Uterus (tissue), 4 donors: ENCODE results near the gene GRAMD2B. TPM values are rescaled to one million over a fixed set of nuclear protein-coding genes. Genes with fewer than 3 reads are reported as not detected.

Source experiments
- DNase-seq, 2 donors: peaks; one replicate each; pipeline ENCODE4 v3.0.0-alpha.2; 2019 to 2020
- H3K27ac ChIP-seq, 2 donors: fragments of 200-600 bp; sonication (generic); 1 replicate in 1 of 2; 2 replicates in 1 of 2; pipeline ENCODE4 v1.5.1; 2016 to 2018
- H3K27me3 ChIP-seq, 2 donors: fragments of 200-600 bp; sonication (generic); one replicate each; pipeline ENCODE4 v1.5.1; 2018 to 2019; ENCODE audit warnings: control low read depth in 1 of 2
- H3K36me3 ChIP-seq, 2 donors: fragments of 200-600 bp; sonication (generic); one replicate each; pipeline ENCODE4 v1.5.1; 2019; ENCODE audit warnings: control low read depth in 1 of 2
- H3K4me1 ChIP-seq, 2 donors: fragments of 200-600 bp; sonication (generic); one replicate each; pipeline ENCODE4 v1.5.1; 2018 to 2019; ENCODE audit warnings: control low read depth in 1 of 2
- H3K4me3 ChIP-seq, 2 donors: fragments of 200-600 bp; sonication (generic); 1 replicate in 1 of 2; 2 replicates in 1 of 2; pipeline ENCODE4 v1.5.1; 2018 to 2019; ENCODE audit warnings: mild to moderate bottlenecking in 1 of 2
- H3K9me3 ChIP-seq, 2 donors: fragments of 200-600 bp; sonication (generic); one replicate each; pipeline ENCODE4 v1.5.1; 2019; ENCODE audit warnings: control low read depth in 1 of 2
- CTCF ChIP-seq, 4 experiments: fragments of 200-600 bp in 2 of 4; fragments of 450-650 bp in 2 of 4; sonication (generic) in 2 of 4; IDR thresholded peaks; one replicate each; pipeline ENCODE4 v1.5.1; 2016 to 2019; ENCODE audit warnings: antibody characterized with exemption in 4 of 4, mild to moderate bottlenecking in 2 of 4, moderate library complexity in 1 of 4
- POLR2A ChIP-seq, 2 donors: fragments of 450-650 bp; IDR thresholded peaks; one replicate each; pipeline ENCODE4 v1.6.1; 2016; ENCODE audit warnings: antibody characterized with exemption in 2 of 2, mild to moderate bottlenecking in 1 of 2, moderate library complexity in 1 of 2
- intact Hi-C: fragments of 100-400 bp; cut with DNase I; formaldehyde crosslinking; loops from one replicate; pipeline ENCODE4 v1.15.1; 2023; ENCODE audit warnings: low total_unique reads
- total RNA-seq, 4 donors: library from RNA; depleted of rRNA in 3 of 4; stranded (reverse); fragments of >200 nt in 3 of 4; gene quantifications; one replicate each; pipeline versions ENCODE4 v1.1.0 to v1.2.4, GENCODE V29; 2014 to 2023
- donor health status: DM: yes; HTN: yes; CAD: no.

Gene GRAMD2B
- total RNA-seq, 4 donors from 2014 or later: 34.0 to 91.5 (median 58.8) TPM

GRCh38 chr5:126449751-126450271, 26.6 kb downstream of the GRAMD2B start:
- Histone ChIP-seq H3K4me1 (peaks cover 5 to 16% of the 10 kb centered on the region in 2 donors), H3K4me3 (peak overlapping the region in 1 of 2 donors; percentile 3)
- intact Hi-C loops: no loop called here

GRCh38 chr5:126450346-126450745, 27.1 kb downstream of the GRAMD2B start:
- intact Hi-C loops: no loop called here
- Histone ChIP-seq H3K9me3 (no peaks in the 10 kb centered on the region), H3K4me1 (peaks cover 5 to 16% of the 10 kb centered on the region in 2 donors), H3K27me3 (no peaks in the 10 kb centered on the region), H3K36me3 (no peaks in the 10 kb centered on the region), H3K4me3 (peak overlapping the region in 1 of 2 donors; percentile 3), H3K27ac (peak overlapping the region; percentile 74 to 82)
- DNase-seq: no peak
- no peak for TF ChIP-seq POLR2A (IDR thresholded peaks at IDR 0.05)
- no peak for TF ChIP-seq CTCF (IDR thresholded peaks at IDR 0.05)

More at GRCh38 chr5:126449751-126450271, 26.6 kb downstream of the GRAMD2B start:
- no peaks in the 10 kb centered on the region for H3K36me3 ChIP-seq
- DNase-seq: peak in 1 of 2 donors; percentile 46
- H3K27me3 ChIP-seq: no peaks in the 10 kb centered on the region
- no peak for TF ChIP-seq CTCF (IDR thresholded peaks at IDR 0.05)
- TF ChIP-seq POLR2A (IDR thresholded peaks at IDR 0.05): peak in 1 of 2 donors; percentile 56
- H3K27ac ChIP-seq: peak overlapping the region; percentile 74 to 82
- H3K9me3 ChIP-seq: no peaks in the 10 kb centered on the region

DNA sequence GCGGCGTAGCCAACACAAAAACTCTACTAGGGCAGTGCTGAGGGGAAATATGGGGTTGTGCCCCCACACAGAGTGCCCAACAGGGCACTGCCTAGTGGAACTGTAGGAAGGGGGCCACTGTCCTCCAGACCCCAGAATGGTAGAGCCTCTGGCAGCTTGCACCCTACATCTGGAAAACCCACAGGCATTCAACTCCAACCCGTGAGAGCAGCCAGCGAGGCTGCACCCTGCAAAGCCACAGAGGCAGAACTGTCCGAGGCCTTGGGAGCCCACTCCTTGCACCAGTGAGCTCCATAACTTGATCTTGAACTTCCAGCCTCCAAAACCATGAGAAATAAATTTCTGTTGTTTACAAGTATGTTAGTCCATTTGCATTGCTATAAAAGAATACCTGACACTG, 27.7 kb downstream of the GRAMD2B start:
- TF ChIP-seq POLR2A (IDR thresholded peaks at IDR 0.05) (no peak), CTCF (IDR thresholded peaks at IDR 0.05) (no peak)
- H3K4me3 ChIP-seq: no peak overlapping the region
- peaks cover 5 to 16% of the 10 kb centered on the region in 2 donors for H3K4me1 ChIP-seq
- intact Hi-C loops: no loop called here
- H3K27me3 ChIP-seq: no peaks in the 10 kb centered on the region
- H3K9me3 ChIP-seq: no peaks in the 10 kb centered on the region
- no peaks in the 10 kb centered on the region for H3K36me3 ChIP-seq
- no peak for DNase-seq
- H3K27ac ChIP-seq: peak overlapping the region; percentile 28 to 82

- Histone ChIP-seq H3K4me3 (no peak overlapping the region), H3K27ac (peak overlapping the region; percentile 35 to 36), H3K27me3 (no peaks in the 10 kb centered on the region), H3K36me3 (no peaks in the 10 kb centered on the region), H3K4me1 (peaks cover 5 to 16% of the 10 kb centered on the region in 2 donors), H3K9me3 (no peaks in the 10 kb centered on the region)
- intact Hi-C loops: no loop called here
- TF ChIP-seq CTCF (IDR thresholded peaks at IDR 0.05) (no peak), POLR2A (IDR thresholded peaks at IDR 0.05) (no peak)
- DNase-seq: no peak
These were observed 29.3 kb downstream of the GRAMD2B start for GRCh38 chr5:126452477-126452876.

DNA sequence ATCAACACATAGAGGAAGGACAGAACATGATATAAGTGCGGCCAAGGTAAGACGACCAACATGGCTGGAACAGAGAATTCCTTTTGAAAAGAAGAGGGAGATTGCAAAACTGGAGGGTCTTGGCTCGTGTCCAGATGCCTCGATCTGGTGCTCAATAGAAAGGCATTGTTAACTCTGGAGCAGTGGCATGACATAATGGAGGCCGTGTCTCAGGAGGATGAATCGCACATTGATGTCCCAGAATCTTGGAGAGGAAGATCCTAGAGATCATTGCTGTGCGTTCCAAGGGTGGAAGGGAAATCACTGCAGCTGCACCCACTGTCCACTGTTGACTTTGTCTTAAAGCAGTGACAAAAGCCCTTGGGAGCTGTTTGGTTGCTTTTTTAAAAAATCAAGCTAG, 30.9 kb downstream of the GRAMD2B start:
- Histone ChIP-seq H3K27me3 (no peaks in the 10 kb centered on the region), H3K9me3 (no peaks in the 10 kb centered on the region), H3K4me3 (no peak overlapping the region), H3K4me1 (peaks cover 5 to 16% of the 10 kb centered on the region in 2 donors), H3K27ac (peak overlapping the region; percentile 22 to 31), H3K36me3 (no peaks in the 10 kb centered on the region)
- TF ChIP-seq CTCF (IDR thresholded peaks at IDR 0.05) (no peak), POLR2A (IDR thresholded peaks at IDR 0.05) (no peak)
- intact Hi-C loops: no loop called here
- DNase-seq: no peak
